Liver (tissue), 9 donors: ENCODE measurements around the gene MPRIP. TPM values are rescaled to one million over a fixed set of nuclear protein-coding genes. Genes with fewer than 3 reads are reported as not detected.
"Not testable (repeated sequence)": the region's sequence is repeated elsewhere in the genome, so short reads cannot be mapped to it uniquely, and the experiment has no call there.

Experiments used
- DNase-seq: peaks from one replicate; pipeline ENCODE4 v3.0.0-alpha.2; 2017; ENCODE audit warnings: low spot score
- H3K27ac ChIP-seq, 2 donors: one replicate each; pipeline ENCODE4 v1.7.0; 2013; ENCODE audit warnings: inconsistent platforms in 2 of 2, low read length in 2 of 2, control low read depth in 1 of 2, low read depth in 1 of 2, mild to moderate bottlenecking in 1 of 2
- H3K27me3 ChIP-seq, 4 donors: one replicate each; pipeline versions ENCODE4 v1.6.1 to v1.7.0; 2013; ENCODE audit warnings: low read length in 3 of 4, inconsistent platforms in 1 of 4, mild to moderate bottlenecking in 1 of 4, moderate library complexity in 1 of 4; ENCODE audit not compliant: control insufficient read depth in 4 of 4, insufficient read depth in 4 of 4
- H3K36me3 ChIP-seq, 4 donors: one replicate each; pipeline versions ENCODE4 v1.6.1 to v1.7.0; 2013; ENCODE audit warnings: low read length in 3 of 4, mild to moderate bottlenecking in 3 of 4, low read depth in 1 of 4, moderate library complexity in 1 of 4; ENCODE audit not compliant: control insufficient read depth in 4 of 4, insufficient read depth in 3 of 4
- H3K4me1 ChIP-seq, 4 donors: one replicate each; pipeline versions ENCODE4 v1.6.1 to v1.7.0; 2013; ENCODE audit warnings: low read length in 3 of 4, mild to moderate bottlenecking in 3 of 4, moderate library complexity in 1 of 4; ENCODE audit not compliant: control insufficient read depth in 4 of 4, insufficient read depth in 4 of 4
- H3K4me3 ChIP-seq, 3 donors: one replicate each; pipeline versions ENCODE4 v1.6.1 to v1.7.0; 2013; ENCODE audit warnings: low read length in 3 of 3, control low read depth in 1 of 3, low read depth in 1 of 3, mild to moderate bottlenecking in 1 of 3
- H3K9ac ChIP-seq, 2 donors: one replicate each; pipeline ENCODE4 v1.7.0; 2013; ENCODE audit warnings: low read length in 2 of 2, mild to moderate bottlenecking in 2 of 2, moderate library complexity in 2 of 2, control low read depth in 1 of 2, low read depth in 1 of 2
- H3K9me3 ChIP-seq, 4 donors: one replicate each; pipeline versions ENCODE4 v1.6.1 to v1.7.0; 2013; ENCODE audit warnings: low read length in 3 of 4; ENCODE audit not compliant: control insufficient read depth in 4 of 4
- FOXA1 ChIP-seq: IDR thresholded peaks from 2 replicates; pipeline ENCODE4 v1.6.1; 2016; ENCODE audit warnings: antibody characterized with exemption
- FOXA2 ChIP-seq: IDR thresholded peaks from 2 replicates; pipeline ENCODE4 v1.6.1; 2016; ENCODE audit warnings: antibody characterized with exemption
- GABPA ChIP-seq, 2 donors: IDR thresholded peaks in 1 of 2; conservative IDR thresholded peaks in 1 of 2; 2 replicates each; pipeline ENCODE4 v1.6.1; 2016; ENCODE audit warnings: antibody characterized with exemption in 2 of 2, mild to moderate bottlenecking in 1 of 2, moderate library complexity in 1 of 2
- HNF4A ChIP-seq, 2 donors: conservative IDR thresholded peaks; 2 replicates each; pipeline ENCODE4 v1.6.1; 2016; ENCODE audit warnings: antibody characterized with exemption in 2 of 2, mild to moderate bottlenecking in 2 of 2
- HNF4G ChIP-seq: IDR thresholded peaks from 2 replicates; pipeline ENCODE4 v1.6.1; 2016; ENCODE audit warnings: antibody characterized with exemption
- JUND ChIP-seq, 2 donors: IDR thresholded peaks; 2 replicates each; pipeline ENCODE4 v1.6.1; 2016; ENCODE audit warnings: antibody characterized with exemption in 2 of 2
- NR2F2 ChIP-seq: IDR thresholded peaks from 2 replicates; pipeline ENCODE4 v1.6.1; 2016; ENCODE audit warnings: antibody characterized with exemption
- RAD21 ChIP-seq, 2 donors: IDR thresholded peaks; 2 replicates each; pipeline ENCODE4 v1.6.1; 2016; ENCODE audit warnings: antibody characterized with exemption in 2 of 2, mild to moderate bottlenecking in 2 of 2
- SP1 ChIP-seq: IDR thresholded peaks from 2 replicates; pipeline ENCODE4 v1.6.1; 2018; ENCODE audit warnings: antibody characterized with exemption, mild to moderate bottlenecking
- TAF1 ChIP-seq: conservative IDR thresholded peaks from 2 replicates; pipeline ENCODE4 v1.6.1; 2016; ENCODE audit warnings: antibody characterized with exemption, mild to moderate bottlenecking
- YY1 ChIP-seq: IDR thresholded peaks from 2 replicates; pipeline ENCODE4 v1.6.1; 2016; ENCODE audit warnings: antibody characterized with exemption, mild to moderate bottlenecking
- whole genome bisulfite sequencing: extraction: QIAGEN DNeasy Blood & Tissue Kit; methylation state at CpG from one replicate; pipeline ENCODE4 v1.1.7; 2013; 5-methylcytosine and 5-hydroxymethylcytosine counted together
- polyA plus RNA-seq, 2 donors: library from polyadenylated mRNA; stranded (reverse) in 1 of 2; unstranded in 1 of 2; fragments of 200-250 nt in 1 of 2; fragments of >200 nt in 1 of 2; fragmentation: Nextera tagmentation in 1 of 2; extraction: Ambion mirVana in 1 of 2; gene quantifications; one replicate each; pipeline versions ENCODE4 v1.2.1 to v1.2.3, GENCODE V29; 2013 to 2015
- total RNA-seq, 2 donors: library from RNA; depleted of rRNA; stranded (reverse); fragments of >200 nt; gene quantifications; one replicate each; pipeline ENCODE4 v1.2.3, GENCODE V29; 2014
- TF ChIP-seq, protein P1 (sequence below): IDR thresholded peaks from 2 replicates; pipeline ENCODE4 v1.6.1; 2016; ENCODE audit warnings: antibody characterized with exemption
- TF ChIP-seq, protein P2 (sequence below): IDR thresholded peaks from 2 replicates; pipeline ENCODE4 v1.6.1; 2016; ENCODE audit warnings: antibody characterized with exemption
- TF ChIP-seq, protein P3 (sequence below): IDR thresholded peaks from 2 replicates; pipeline ENCODE4 v1.6.1; 2016; ENCODE audit warnings: antibody characterized with exemption
- TF ChIP-seq, protein P4 (sequence below): fragments of 150-350 bp; IDR thresholded peaks from 2 replicates; pipeline ENCODE4 v1.5.1; 2017; ENCODE audit warnings: improper control_type of control experiment, low read depth, low read length; ENCODE audit not compliant: missing input control
- donor health status: healthy.
- donor health status: healthy.
- donor health status: healthy.
- donor health status: healthy.
- donor health status: healthy.

Gene MPRIP
- total and polyA plus RNA-seq, 4 donors: 21.2 to 61.9 (median 34.7) TPM

DNA sequence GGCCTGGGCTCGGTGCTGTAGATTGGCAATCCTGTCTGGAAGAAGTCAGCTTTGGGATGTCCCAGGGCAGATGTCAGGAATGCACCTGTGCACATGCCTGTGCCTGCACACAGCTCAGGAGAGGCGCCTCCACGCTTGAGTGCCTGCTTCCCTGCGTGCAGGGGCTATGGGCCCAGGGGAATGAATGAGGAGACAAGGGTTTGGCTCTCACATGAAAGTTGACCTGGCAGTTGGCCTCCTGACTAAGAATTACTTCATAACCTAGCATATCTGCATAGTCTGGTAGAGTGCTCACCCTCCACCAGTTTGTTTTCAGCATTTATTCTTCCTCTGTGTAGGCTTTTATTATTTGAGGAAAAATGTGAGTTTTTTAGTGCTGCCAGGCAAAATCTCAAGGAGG is 113.8 kb downstream of the MPRIP start:
- peaks cover 16 to 57% (median 20%) of the 10 kb centered on the region in 4 donors for H3K36me3 ChIP-seq
- WGBS: 88% methylated on average over 4 of the region's 4 CpGs
- H3K9me3 ChIP-seq: no peaks in the 10 kb centered on the region
- TF ChIP-seq RAD21 (IDR thresholded peaks at IDR 0.05) (no peak), NR2F2 (no peak), SP1 (no peak), HNF4A (conservative IDR thresholded peaks at IDR 0.05) (no peak), GABPA (IDR thresholded peaks at IDR 0.05 in 1 of 2, conservative IDR thresholded peaks at IDR 0.05 in 1 of 2) (no peak)
- TF ChIP-seq, protein P1, sequence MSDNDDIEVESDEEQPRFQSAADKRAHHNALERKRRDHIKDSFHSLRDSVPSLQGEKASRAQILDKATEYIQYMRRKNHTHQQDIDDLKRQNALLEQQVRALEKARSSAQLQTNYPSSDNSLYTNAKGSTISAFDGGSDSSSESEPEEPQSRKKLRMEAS: no peak
- TF ChIP-seq, protein P2, sequence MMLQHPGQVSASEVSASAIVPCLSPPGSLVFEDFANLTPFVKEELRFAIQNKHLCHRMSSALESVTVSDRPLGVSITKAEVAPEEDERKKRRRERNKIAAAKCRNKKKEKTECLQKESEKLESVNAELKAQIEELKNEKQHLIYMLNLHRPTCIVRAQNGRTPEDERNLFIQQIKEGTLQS: no peak
- peak overlapping the region in 1 of 2 donors; percentile 37 for H3K27ac ChIP-seq
- H3K4me3 ChIP-seq: no peak overlapping the region
- DNase-seq: no peak
- H3K4me1 ChIP-seq: peaks cover 7 to 35% (median 27%) of the 10 kb centered on the region in 4 donors
- H3K27me3 ChIP-seq: no peaks in the 10 kb centered on the region
- no peak overlapping the region for H3K9ac ChIP-seq

DNA sequence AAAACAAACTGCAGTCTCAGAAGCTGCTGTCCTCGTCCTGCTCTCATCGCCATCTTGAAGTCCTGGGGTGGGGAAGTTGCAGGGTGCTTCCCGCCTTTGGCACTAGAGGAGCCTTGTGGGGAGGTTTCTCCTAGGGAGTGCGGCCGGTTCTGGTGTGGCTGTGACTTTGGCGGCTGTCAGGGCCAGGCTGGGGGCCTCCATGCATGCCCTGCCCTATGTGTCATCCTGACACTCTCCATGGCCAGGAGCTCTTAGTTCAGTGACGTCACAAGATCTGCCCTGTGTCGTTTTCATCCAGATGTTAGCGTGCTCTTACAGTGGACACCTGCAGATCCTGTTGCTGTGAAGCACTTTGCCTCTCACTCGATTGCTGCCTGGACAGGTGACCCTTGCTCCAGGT is 114.3 kb downstream of the MPRIP start:
- 83% methylated on average over 10 of the region's 10 CpGs for WGBS
- H3K36me3 ChIP-seq: peaks cover 12 to 61% (median 22%) of the 10 kb centered on the region in 4 donors
- H3K9me3 ChIP-seq: no peaks in the 10 kb centered on the region
- DNase-seq: no peak
- H3K9ac ChIP-seq: no peak overlapping the region
- TF ChIP-seq RAD21 (IDR thresholded peaks at IDR 0.05) (no peak), FOXA1 (no peak)
- peaks cover 4 to 32% (median 23%) of the 10 kb centered on the region in 4 donors for H3K4me1 ChIP-seq
- H3K4me3 ChIP-seq: no peak overlapping the region
- H3K27ac ChIP-seq: peak overlapping the region in 1 of 2 donors; percentile 37
- no peaks in the 10 kb centered on the region for H3K27me3 ChIP-seq

DNA sequence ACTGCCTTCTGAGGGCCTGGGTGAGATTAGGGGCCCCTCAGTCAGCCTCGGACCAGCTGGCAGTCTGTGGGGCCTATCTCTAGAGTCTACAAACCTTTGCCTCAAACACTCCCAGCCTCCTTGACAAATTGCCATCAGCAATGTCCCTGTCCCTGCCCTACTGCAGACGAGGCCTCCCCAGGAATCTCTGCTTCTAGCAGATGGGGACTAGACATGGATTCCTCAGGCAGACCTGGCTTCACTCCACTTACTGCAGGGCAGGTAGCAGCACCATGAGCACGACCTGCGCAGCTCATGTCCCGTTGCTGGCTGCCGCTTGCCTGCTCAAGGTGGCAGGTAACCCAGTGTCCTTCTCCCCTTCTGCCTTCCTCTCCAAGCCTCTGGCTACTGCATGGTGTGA is 114.8 kb downstream of the MPRIP start:
- Histone ChIP-seq H3K9me3 (no peaks in the 10 kb centered on the region), H3K36me3 (peaks cover 17 to 66% (median 24%) of the 10 kb centered on the region in 4 donors), H3K4me3 (no peak overlapping the region), H3K9ac (no peak overlapping the region), H3K27ac (no peak overlapping the region), H3K4me1 (peaks cover 2 to 27% (median 19%) of the 10 kb centered on the region in 4 donors), H3K27me3 (no peaks in the 10 kb centered on the region)
- 86% methylated on average over 6 of the region's 6 CpGs for WGBS
- TF ChIP-seq HNF4A (conservative IDR thresholded peaks at IDR 0.05) (no peak), SP1 (no peak)
- DNase-seq: no peak

DNA sequence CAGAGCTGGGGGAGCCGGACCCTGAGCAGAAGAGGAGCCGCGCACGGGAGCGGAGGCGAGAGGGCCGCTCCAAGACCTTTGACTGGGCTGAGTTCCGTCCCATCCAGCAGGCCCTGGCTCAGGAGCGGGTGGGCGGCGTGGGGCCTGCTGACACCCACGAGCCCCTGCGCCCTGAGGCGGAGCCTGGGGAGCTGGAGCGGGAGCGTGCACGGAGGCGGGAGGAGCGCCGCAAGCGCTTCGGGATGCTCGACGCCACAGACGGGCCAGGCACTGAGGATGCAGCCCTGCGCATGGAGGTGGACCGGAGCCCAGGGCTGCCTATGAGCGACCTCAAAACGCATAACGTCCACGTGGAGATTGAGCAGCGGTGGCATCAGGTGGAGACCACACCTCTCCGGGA is 116.2 kb downstream of the MPRIP start:
- not testable (repeated sequence) for H3K27ac ChIP-seq, H3K9ac ChIP-seq, H3K9me3 ChIP-seq, H3K4me3 ChIP-seq, H3K27me3 ChIP-seq, DNase-seq
- 97% methylated on average over 33 of the region's 33 CpGs for WGBS
- Histone ChIP-seq H3K36me3 (peaks cover 18 to 75% (median 35%) of the 10 kb centered on the region in 4 donors), H3K4me1 (peaks cover 2 to 24% (median 14%) of the 10 kb centered on the region in 4 donors)

DNA sequence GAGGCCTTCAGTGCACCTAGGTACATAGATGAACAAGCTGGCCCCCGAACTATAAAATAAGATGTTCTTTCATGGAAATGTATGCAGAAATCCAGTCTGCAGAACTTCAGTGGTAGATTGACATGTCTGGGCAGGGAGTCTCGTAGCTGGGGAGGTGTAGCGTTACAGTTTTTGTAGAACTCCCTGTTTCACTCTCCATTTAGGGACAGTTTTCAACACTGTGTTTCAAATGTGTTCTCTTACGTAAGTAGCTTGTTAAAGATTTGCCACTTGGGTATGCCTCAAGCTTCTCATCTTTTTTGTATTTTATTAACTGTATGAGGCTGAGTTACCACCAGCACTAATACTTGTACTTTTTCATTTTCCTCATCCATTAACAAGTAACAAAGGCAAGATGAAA is 117.3 kb downstream of the MPRIP start:
- WGBS: 96% methylated on average over 4 of the region's 4 CpGs
- H3K27ac ChIP-seq: no peak overlapping the region
- DNase-seq: no peak
- peaks cover under 1 to 20% (median 14%) of the 10 kb centered on the region in 4 donors for H3K4me1 ChIP-seq
- peaks cover 15 to 73% (median 38%) of the 10 kb centered on the region in 4 donors for H3K36me3 ChIP-seq
- H3K9ac ChIP-seq: no peak overlapping the region
- H3K27me3 ChIP-seq: no peaks in the 10 kb centered on the region
- H3K9me3 ChIP-seq: no peaks in the 10 kb centered on the region
- H3K4me3 ChIP-seq: no peak overlapping the region
- TF ChIP-seq, protein P3, sequence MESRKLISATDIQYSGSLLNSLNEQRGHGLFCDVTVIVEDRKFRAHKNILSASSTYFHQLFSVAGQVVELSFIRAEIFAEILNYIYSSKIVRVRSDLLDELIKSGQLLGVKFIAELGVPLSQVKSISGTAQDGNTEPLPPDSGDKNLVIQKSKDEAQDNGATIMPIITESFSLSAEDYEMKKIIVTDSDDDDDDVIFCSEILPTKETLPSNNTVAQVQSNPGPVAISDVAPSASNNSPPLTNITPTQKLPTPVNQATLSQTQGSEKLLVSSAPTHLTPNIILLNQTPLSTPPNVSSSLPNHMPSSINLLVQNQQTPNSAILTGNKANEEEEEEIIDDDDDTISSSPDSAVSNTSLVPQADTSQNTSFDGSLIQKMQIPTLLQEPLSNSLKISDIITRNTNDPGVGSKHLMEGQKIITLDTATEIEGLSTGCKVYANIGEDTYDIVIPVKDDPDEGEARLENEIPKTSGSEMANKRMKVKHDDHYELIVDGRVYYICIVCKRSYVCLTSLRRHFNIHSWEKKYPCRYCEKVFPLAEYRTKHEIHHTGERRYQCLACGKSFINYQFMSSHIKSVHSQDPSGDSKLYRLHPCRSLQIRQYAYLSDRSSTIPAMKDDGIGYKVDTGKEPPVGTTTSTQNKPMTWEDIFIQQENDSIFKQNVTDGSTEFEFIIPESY: no peak
- TF ChIP-seq FOXA2 (no peak), TAF1 (no peak), JUND (IDR thresholded peaks at IDR 0.05) (no peak), RAD21 (IDR thresholded peaks at IDR 0.05) (no peak), HNF4G (no peak), NR2F2 (no peak), YY1 (no peak)
- TF ChIP-seq, protein P1: no peak
- TF ChIP-seq, protein P2: no peak
- TF ChIP-seq, protein P4, sequence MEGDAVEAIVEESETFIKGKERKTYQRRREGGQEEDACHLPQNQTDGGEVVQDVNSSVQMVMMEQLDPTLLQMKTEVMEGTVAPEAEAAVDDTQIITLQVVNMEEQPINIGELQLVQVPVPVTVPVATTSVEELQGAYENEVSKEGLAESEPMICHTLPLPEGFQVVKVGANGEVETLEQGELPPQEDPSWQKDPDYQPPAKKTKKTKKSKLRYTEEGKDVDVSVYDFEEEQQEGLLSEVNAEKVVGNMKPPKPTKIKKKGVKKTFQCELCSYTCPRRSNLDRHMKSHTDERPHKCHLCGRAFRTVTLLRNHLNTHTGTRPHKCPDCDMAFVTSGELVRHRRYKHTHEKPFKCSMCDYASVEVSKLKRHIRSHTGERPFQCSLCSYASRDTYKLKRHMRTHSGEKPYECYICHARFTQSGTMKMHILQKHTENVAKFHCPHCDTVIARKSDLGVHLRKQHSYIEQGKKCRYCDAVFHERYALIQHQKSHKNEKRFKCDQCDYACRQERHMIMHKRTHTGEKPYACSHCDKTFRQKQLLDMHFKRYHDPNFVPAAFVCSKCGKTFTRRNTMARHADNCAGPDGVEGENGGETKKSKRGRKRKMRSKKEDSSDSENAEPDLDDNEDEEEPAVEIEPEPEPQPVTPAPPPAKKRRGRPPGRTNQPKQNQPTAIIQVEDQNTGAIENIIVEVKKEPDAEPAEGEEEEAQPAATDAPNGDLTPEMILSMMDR: no peak
